ENCODE results near the gene MDM2.

Gene MDM2

GRCh38 chr12:68865399-68866164, 57.6 kb downstream of the MDM2 start:
- Histone ChIP-seq H3K9me3 (replicated peaks; ENCODE audit: insufficient read depth, low read length) (no peaks in the 10 kb centered on the region), H3K9ac (ENCODE audit: low read length) (no peak overlapping the region), H3K4me1 (ENCODE audit: low read length) (peaks cover 4% of the 10 kb centered on the region; the same call in 1 of the 2 replicates), H3K27ac (ENCODE audit: low read length) (no peak overlapping the region), H3K79me2 (ENCODE audit: low read length) (no peaks in the 10 kb centered on the region), H3K4me2 (ENCODE audit: low read depth, low read length) (no peak overlapping the region), H3F3A (ENCODE audit: insufficient read depth, low read length) (no peaks in the 10 kb centered on the region), H3K27me3 (replicated peaks; ENCODE audit: insufficient read depth, low read length) (no peaks in the 10 kb centered on the region), H3K36me3 (replicated peaks; ENCODE audit: insufficient read depth, low read length) (no peaks in the 10 kb centered on the region), H3K9me2 (replicated peaks; ENCODE audit: insufficient read depth, low read length) (no peaks in the 10 kb centered on the region), H3K4me3 (ENCODE audit: low read length) (no peak overlapping the region), H2AFZ (ENCODE audit: low read length) (no peak overlapping the region), H4K20me1 (ENCODE audit: insufficient read depth, low read length) (no peaks in the 10 kb centered on the region)
- DNase-seq: no peak
- TF ChIP-seq EZH2 (optimal IDR thresholded peaks at IDR 0.05; ENCODE audit: low read depth, low read length) (no peak), CTCF (IDR thresholded peaks at IDR 0.05; ENCODE audit: low read length) (no peak), EZH2phosphoT487 (IDR thresholded peaks at IDR 0.05; ENCODE audit: low read length) (no peak)

- Histone ChIP-seq H3K9me2 (replicated peaks; ENCODE audit: insufficient read depth, low read length) (no peaks in the 10 kb centered on the region), H3K36me3 (replicated peaks; ENCODE audit: insufficient read depth, low read length) (no peaks in the 10 kb centered on the region), H4K20me1 (ENCODE audit: insufficient read depth, low read length) (no peaks in the 10 kb centered on the region), H3F3A (ENCODE audit: insufficient read depth, low read length) (no peaks in the 10 kb centered on the region), H3K9ac (ENCODE audit: low read length) (no peak overlapping the region), H3K27me3 (replicated peaks; ENCODE audit: insufficient read depth, low read length) (no peaks in the 10 kb centered on the region), H3K9me3 (replicated peaks; ENCODE audit: insufficient read depth, low read length) (no peaks in the 10 kb centered on the region), H3K79me2 (ENCODE audit: low read length) (no peaks in the 10 kb centered on the region), H3K27ac (ENCODE audit: low read length) (no peak overlapping the region), H3K4me1 (ENCODE audit: low read length) (peaks cover 13% of the 10 kb centered on the region), H2AFZ (ENCODE audit: low read length) (no peak overlapping the region), H3K4me3 (ENCODE audit: low read length) (no peak overlapping the region), H3K4me2 (ENCODE audit: low read depth, low read length) (no peak overlapping the region)
- no peak for TF ChIP-seq EZH2 (optimal IDR thresholded peaks at IDR 0.05; ENCODE audit: low read depth, low read length)
- peak; percentile 4 for DNase-seq
Measured at GRCh38 chr12:68866950-68867349, 59.0 kb downstream of the MDM2 start.

GRCh38 chr12:68867606-68868005, 59.6 kb downstream of the MDM2 start:
- no peaks in the 10 kb centered on the region for H3K9me3 ChIP-seq (replicated peaks; ENCODE audit: insufficient read depth, low read length)
- H3K4me3 ChIP-seq (ENCODE audit: low read length): no peak overlapping the region
- no peaks in the 10 kb centered on the region for H4K20me1 ChIP-seq (ENCODE audit: insufficient read depth, low read length)
- DNase-seq: peak; percentile 2
- H3K9me2 ChIP-seq (replicated peaks; ENCODE audit: insufficient read depth, low read length): no peaks in the 10 kb centered on the region
- H3K4me1 ChIP-seq (ENCODE audit: low read length): peaks cover 13% of the 10 kb centered on the region
- H3K27ac ChIP-seq (ENCODE audit: low read length): no peak overlapping the region
- no peaks in the 10 kb centered on the region for H3K79me2 ChIP-seq (ENCODE audit: low read length)
- no peaks in the 10 kb centered on the region for H3K36me3 ChIP-seq (replicated peaks; ENCODE audit: insufficient read depth, low read length)
- H3K4me2 ChIP-seq (ENCODE audit: low read depth, low read length): no peak overlapping the region
- TF ChIP-seq EZH2phosphoT487 (IDR thresholded peaks at IDR 0.05; ENCODE audit: low read length): no peak
- TF ChIP-seq CTCF (IDR thresholded peaks at IDR 0.05; ENCODE audit: low read length): no peak
- H3K9ac ChIP-seq (ENCODE audit: low read length): no peak overlapping the region
- H2AFZ ChIP-seq (ENCODE audit: low read length): no peak overlapping the region
- H3F3A ChIP-seq (ENCODE audit: insufficient read depth, low read length): no peaks in the 10 kb centered on the region
- H3K27me3 ChIP-seq (replicated peaks; ENCODE audit: insufficient read depth, low read length): no peaks in the 10 kb centered on the region
